SJSA1 (cell line): ENCODE data around the gene RAG1. TPM values are rescaled to one million over a fixed set of nuclear protein-coding genes. Genes with fewer than 3 reads are reported as not detected.

Source experiments
- DNase-seq, 2 experiments: peaks; one replicate each; pipeline ENCODE4 v3.0.0-alpha.2; 2015 to 2020; ENCODE audit warnings: low spot score in 2 of 2, low read depth in 1 of 2
- H3K27ac ChIP-seq: fragments of 250-450 bp; sonication (Bioruptor Pico); 2 replicates; pipeline ENCODE4 v1.5.1; 2020; ENCODE audit warnings: mild to moderate bottlenecking, moderate library complexity
- H3K27me3 ChIP-seq: fragments of 250-450 bp; sonication (Bioruptor Pico); replicated peaks from 2 replicates; pipeline ENCODE4 v1.5.1; 2020; ENCODE audit warnings: mild to moderate bottlenecking, moderate library complexity
- H3K36me3 ChIP-seq: fragments of 250-450 bp; sonication (Bioruptor Pico); 2 replicates; pipeline ENCODE4 v1.5.1; 2020; ENCODE audit warnings: mild to moderate bottlenecking
- H3K4me1 ChIP-seq: fragments of 250-450 bp; sonication (Bioruptor Pico); replicated peaks from 2 replicates; pipeline ENCODE4 v1.6.1; 2021; ENCODE audit warnings: mild to moderate bottlenecking
- H3K4me3 ChIP-seq: fragments of 250-450 bp; sonication (Bioruptor Pico); 2 replicates; pipeline ENCODE4 v1.5.1; 2020; ENCODE audit warnings: mild to moderate bottlenecking
- H3K9me3 ChIP-seq: fragments of 250-450 bp; sonication (Bioruptor Pico); replicated peaks from 2 replicates; pipeline ENCODE4 v1.5.1; 2020; ENCODE audit warnings: mild to moderate bottlenecking
- total RNA-seq: library from RNA; depleted of rRNA; stranded (reverse); fragments of >200 nt; shearing (Covaris generic); gene quantifications from 2 replicates; pipeline ENCODE4 v1.2.3, GENCODE V29; 2014

The RAG1 gene
- total RNA-seq, 1 experiment from 2014 or later: 0.45 TPM

GRCh38 chr11:36569095-36569494 lies 1.3 kb downstream of the RAG1 start:
- no peaks in the 10 kb centered on the region for H3K36me3 ChIP-seq
- no peak overlapping the region for H3K27ac ChIP-seq
- no peak overlapping the region for H3K4me3 ChIP-seq
- no peaks in the 10 kb centered on the region for H3K9me3 ChIP-seq
- DNase-seq: no peak
- H3K27me3 ChIP-seq: peaks cover 23% of the 10 kb centered on the region
- no peaks in the 10 kb centered on the region for H3K4me1 ChIP-seq

- H3K36me3 ChIP-seq: no peaks in the 10 kb centered on the region
- no peaks in the 10 kb centered on the region for H3K9me3 ChIP-seq
- H3K4me3 ChIP-seq: no peak overlapping the region
- H3K27ac ChIP-seq: no peak overlapping the region
- DNase-seq: no peak
- peaks cover 6% of the 10 kb centered on the region; the same call in 1 of the 2 replicates for H3K27me3 ChIP-seq
- H3K4me1 ChIP-seq: 0 out of 2 replicates have a peak, but pooled peaks cover 4% of the 10 kb centered on the region
Observed at GRCh38 chr11:36574486-36574885, 6.7 kb downstream of the RAG1 start.

DNA sequence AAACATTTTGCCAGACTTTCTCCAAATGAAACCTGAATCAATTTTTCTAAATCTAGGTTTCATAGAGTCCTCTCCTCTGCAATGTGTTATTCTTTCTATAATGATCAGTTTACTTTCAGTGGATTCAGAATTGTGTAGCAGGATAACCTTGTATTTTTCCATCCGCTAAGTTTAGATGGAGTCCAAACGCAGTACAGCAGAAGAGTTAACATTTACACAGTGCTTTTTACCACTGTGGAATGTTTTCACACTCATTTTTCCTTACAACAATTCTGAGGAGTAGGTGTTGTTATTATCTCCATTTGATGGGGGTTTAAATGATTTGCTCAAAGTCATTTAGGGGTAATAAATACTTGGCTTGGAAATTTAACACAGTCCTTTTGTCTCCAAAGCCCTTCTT lies 9.6 kb downstream of the RAG1 start:
- H3K9me3 ChIP-seq: no peaks in the 10 kb centered on the region
- H3K4me3 ChIP-seq: no peak overlapping the region
- H3K36me3 ChIP-seq: no peaks in the 10 kb centered on the region
- no peaks in the 10 kb centered on the region for H3K27me3 ChIP-seq
- DNase-seq: no peak
- H3K27ac ChIP-seq: no peak overlapping the region
- H3K4me1 ChIP-seq: 0 out of 2 replicates have a peak, but pooled peaks cover 4% of the 10 kb centered on the region

- H3K9me3 ChIP-seq: no peaks in the 10 kb centered on the region
- no peaks in the 10 kb centered on the region for H3K36me3 ChIP-seq
- H3K27ac ChIP-seq: no peak overlapping the region
- H3K27me3 ChIP-seq: no peaks in the 10 kb centered on the region
- peak in 1 of 2 experiments; percentile 14 for DNase-seq
- no peak overlapping the region for H3K4me3 ChIP-seq
- 0 out of 2 replicates have a peak, but pooled peaks cover 4% of the 10 kb centered on the region for H3K4me1 ChIP-seq
Observed at GRCh38 chr11:36577859-36578258, 10.1 kb downstream of the RAG1 start.

DNA sequence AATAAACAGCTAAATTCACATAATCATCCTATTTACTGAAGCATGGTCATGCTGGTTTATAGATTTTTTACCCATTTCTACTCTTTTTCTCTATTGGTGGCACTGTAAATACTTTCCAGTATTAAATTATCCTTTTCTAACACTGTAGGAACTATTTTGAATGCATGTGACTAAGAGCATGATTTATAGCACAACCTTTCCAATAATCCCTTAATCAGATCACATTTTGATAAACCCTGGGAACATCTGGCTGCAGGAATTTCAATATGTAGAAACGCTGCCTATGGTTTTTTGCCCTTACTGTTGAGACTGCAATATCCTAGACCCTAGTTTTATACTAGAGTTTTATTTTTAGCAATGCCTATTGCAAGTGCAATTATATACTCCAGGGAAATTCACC lies 10.7 kb downstream of the RAG1 start:
- Histone ChIP-seq H3K4me3 (no peak overlapping the region), H3K36me3 (no peaks in the 10 kb centered on the region), H3K9me3 (no peaks in the 10 kb centered on the region), H3K27ac (no peak overlapping the region), H3K27me3 (no peaks in the 10 kb centered on the region), H3K4me1 (0 out of 2 replicates have a peak, but pooled peaks cover 4% of the 10 kb centered on the region)
- no peak for DNase-seq

- no peak for DNase-seq
- Histone ChIP-seq H3K36me3 (no peaks in the 10 kb centered on the region), H3K4me1 (0 out of 2 replicates have a peak, but pooled peaks cover 4% of the 10 kb centered on the region), H3K27ac (no peak overlapping the region), H3K9me3 (no peaks in the 10 kb centered on the region), H3K27me3 (no peaks in the 10 kb centered on the region), H3K4me3 (no peak overlapping the region)
Observed at GRCh38 chr11:36581536-36581935, 13.7 kb downstream of the RAG1 start.

DNA sequence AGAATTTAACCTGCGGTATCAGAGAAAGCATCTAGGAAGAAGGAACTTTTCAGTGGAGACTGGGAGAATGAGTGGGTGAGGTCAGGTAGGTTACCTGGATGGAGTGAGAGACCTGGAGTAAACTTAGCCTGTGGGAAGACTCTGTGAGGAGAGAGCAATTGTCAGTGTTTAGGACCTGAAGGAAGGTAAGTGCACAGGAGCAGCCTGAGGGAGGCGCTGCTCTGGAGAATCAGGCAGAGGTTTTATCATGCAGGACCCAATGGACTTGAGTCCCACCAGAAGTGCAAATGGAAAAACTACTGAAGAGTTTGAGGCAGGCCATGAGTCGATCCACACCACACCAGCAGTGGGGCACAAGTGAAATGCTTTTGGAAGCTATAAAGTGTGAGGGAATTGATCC lies 15.9 kb downstream of the RAG1 start:
- Histone ChIP-seq H3K27ac (no peak overlapping the region), H3K27me3 (no peaks in the 10 kb centered on the region), H3K9me3 (no peaks in the 10 kb centered on the region), H3K4me1 (no peaks in the 10 kb centered on the region), H3K4me3 (no peak overlapping the region), H3K36me3 (no peaks in the 10 kb centered on the region)
- DNase-seq: no peak

DNA sequence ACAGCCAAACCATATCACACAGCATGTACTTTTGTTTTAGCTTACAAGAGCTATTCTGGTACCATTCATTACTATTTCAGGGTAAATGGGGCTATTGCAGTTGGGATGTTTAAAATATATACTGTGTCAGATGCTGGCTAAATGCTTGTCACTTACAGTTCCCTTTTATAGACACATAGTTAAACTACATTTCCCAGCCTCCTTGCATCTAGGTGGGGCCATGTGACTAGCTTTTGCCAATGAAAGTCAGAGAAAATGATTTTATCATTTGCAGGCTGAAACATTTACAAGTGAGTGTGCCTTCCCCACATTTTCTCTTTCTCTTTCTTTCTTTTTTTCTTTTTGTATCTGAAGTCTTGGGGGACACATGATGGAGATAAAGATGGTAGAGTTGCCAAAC lies 18.7 kb downstream of the RAG1 start:
- Histone ChIP-seq H3K9me3 (no peaks in the 10 kb centered on the region), H3K36me3 (no peaks in the 10 kb centered on the region)
- no peak for DNase-seq

GRCh38 chr11:36588099-36588498 lies 20.3 kb downstream of the RAG1 start:
- Histone ChIP-seq H3K36me3 (no peaks in the 10 kb centered on the region), H3K4me3 (no peak overlapping the region), H3K27ac (no peak overlapping the region), H3K4me1 (no peaks in the 10 kb centered on the region), H3K9me3 (no peaks in the 10 kb centered on the region), H3K27me3 (peaks cover 11% of the 10 kb centered on the region; the same call in 1 of the 2 replicates)
- DNase-seq: no peak

More for the DNA sequence above, 18.7 kb downstream of the RAG1 start:
- Histone ChIP-seq H3K27ac (no peak overlapping the region), H3K4me1 (no peaks in the 10 kb centered on the region), H3K4me3 (no peak overlapping the region), H3K27me3 (0 out of 2 replicates have a peak, but pooled peaks cover 8% of the 10 kb centered on the region)

DNA sequence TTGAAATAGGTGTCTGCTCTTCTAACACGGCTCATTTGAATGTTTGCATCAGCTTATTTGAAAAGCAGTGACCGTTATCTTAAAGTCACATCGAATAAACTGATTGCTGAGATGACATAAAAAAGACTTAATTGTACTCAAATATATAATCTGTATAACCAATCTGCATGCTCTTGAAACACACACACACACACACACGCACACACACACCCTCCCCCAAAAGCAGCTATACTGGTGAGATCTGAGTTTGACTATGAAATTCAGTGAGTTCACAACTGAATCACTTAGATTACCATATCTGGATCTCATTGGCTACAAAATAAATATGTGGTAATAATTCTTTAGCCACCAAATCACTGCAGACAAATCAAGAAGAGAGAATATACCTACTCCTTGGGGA lies 22.7 kb downstream of the RAG1 start:
- Histone ChIP-seq H3K4me3 (no peak overlapping the region), H3K36me3 (no peaks in the 10 kb centered on the region), H3K27ac (no peak overlapping the region), H3K27me3 (peaks cover 11% of the 10 kb centered on the region; the same call in 1 of the 2 replicates), H3K4me1 (no peaks in the 10 kb centered on the region; the same call in 1 of the 2 replicates), H3K9me3 (no peaks in the 10 kb centered on the region)
- DNase-seq: no peak

- Histone ChIP-seq H3K36me3 (no peaks in the 10 kb centered on the region), H3K4me1 (no peaks in the 10 kb centered on the region; the same call in 1 of the 2 replicates), H3K27ac (no peak overlapping the region), H3K27me3 (peaks cover 11% of the 10 kb centered on the region; the same call in 1 of the 2 replicates), H3K4me3 (no peak overlapping the region), H3K9me3 (no peaks in the 10 kb centered on the region)
- DNase-seq: no peak
Observed at GRCh38 chr11:36591433-36591832, 23.6 kb downstream of the RAG1 start.

- H3K9me3 ChIP-seq: no peaks in the 10 kb centered on the region
- H3K36me3 ChIP-seq: no peaks in the 10 kb centered on the region
- H3K27ac ChIP-seq: no peak within 1 kb of the TSS
- H3K27me3 ChIP-seq: peaks cover 11% of the 10 kb centered on the region; the same call in 1 of the 2 replicates
- peak; percentile 56 to 82 for DNase-seq
- H3K4me1 ChIP-seq: no peaks in the 10 kb centered on the region; the same call in 1 of the 2 replicates
- peak within 1 kb of the TSS; percentile 48 for H3K4me3 ChIP-seq
Observed at GRCh38 chr11:36594316-36594989, 26.6 kb downstream of the RAG1 start, which contains the start of gene IFTAP. IFTAP (plus strand) TSS chr11:36594502; CDS start chr11:36610104, 15,602 bp downstream.

GRCh38 chr11:36596880-36597279 lies 29.1 kb downstream of the RAG1 start:
- H3K27me3 ChIP-seq: peaks cover 1% of the 10 kb centered on the region; the same call in 1 of the 2 replicates
- H3K4me1 ChIP-seq: no peaks in the 10 kb centered on the region; the same call in 1 of the 2 replicates
- H3K36me3 ChIP-seq: no peaks in the 10 kb centered on the region
- DNase-seq: no peak
- no peak overlapping the region for H3K4me3 ChIP-seq
- no peaks in the 10 kb centered on the region for H3K9me3 ChIP-seq
- H3K27ac ChIP-seq: no peak overlapping the region

DNA sequence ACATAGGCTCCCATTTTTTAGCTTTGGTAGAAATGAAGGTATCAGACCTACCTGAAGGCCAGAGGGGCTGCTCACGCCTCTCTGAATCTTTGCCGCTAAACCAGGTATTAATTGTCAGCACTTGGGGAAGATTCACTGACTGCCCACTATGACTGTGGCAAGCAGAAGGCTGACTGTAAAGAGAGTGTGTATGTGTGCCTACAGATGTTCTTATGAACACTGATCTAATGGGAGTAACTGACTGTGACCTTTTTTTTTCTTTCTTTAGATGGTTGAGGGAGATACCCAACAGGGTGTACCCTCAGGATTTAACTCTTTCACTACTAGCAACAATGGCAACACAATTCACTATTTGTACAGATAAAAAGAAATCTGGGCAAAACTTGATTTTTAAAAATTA lies 30.2 kb downstream of the RAG1 start, which contains the start of gene RAG2:
TSS of gene RAG2 (minus strand) at position 186 of the 400 bp plus-strand sequence. CDS start 4,068 bp downstream, outside the sequence.
- H3K9me3 ChIP-seq: no peaks in the 10 kb centered on the region
- no peak within 1 kb of the TSS for H3K4me3 ChIP-seq
- no peak within 1 kb of the TSS for H3K27ac ChIP-seq
- H3K27me3 ChIP-seq: no peaks in the 10 kb centered on the region
- H3K36me3 ChIP-seq: no peaks in the 10 kb centered on the region
- DNase-seq: no peak
- H3K4me1 ChIP-seq: no peaks in the 10 kb centered on the region; the same call in 1 of the 2 replicates
